ENCODE measurements around the gene DRD4.

- TF ChIP-seq CTCF (IDR thresholded peaks at IDR 0.05; ENCODE audit: control extremely low read depth in 1 of 3, insufficient read depth in 1 of 3, low read depth in 1 of 3, low read length in 3 of 3) (no peak), HDAC6 (IDR thresholded peaks at IDR 0.05; ENCODE audit: low read depth, low read length) (no peak), POLR2AphosphoS5 (IDR thresholded peaks at IDR 0.05; ENCODE audit: low read depth, low read length) (no peak), USF2 (IDR thresholded peaks at IDR 0.05; ENCODE audit: low read length) (no peak), YY1 (IDR thresholded peaks at IDR 0.05; ENCODE audit: low read depth, low read length) (no peak), TAF1 (IDR thresholded peaks at IDR 0.05; ENCODE audit: low read depth, low read length) (no peak), JUND (IDR thresholded peaks at IDR 0.05; ENCODE audit: low read length) (no peak), CHD2 (IDR thresholded peaks at IDR 0.05; ENCODE audit: low read length) (no peak)
Observed at GRCh38 chr11:635945-636510, 1.0 kb upstream of the DRD4 start.

Data from H1 (cell line).